Measurements from ENCODE around the gene MON2.

- TF ChIP-seq POLR2A (IDR thresholded peaks at IDR 0.05), result no peak
- TF ChIP-seq CTCF (IDR thresholded peaks at IDR 0.05), result no peak
Measured at GRCh38 chr12:62517887-62518286, 51.3 kb downstream of the MON2 start.
